Raji (cell line): ENCODE data around the gene TMA16.

Experiments
- POLR2A ChIP-seq: IDR thresholded peaks from 2 replicates; pipeline ENCODE4 v1.6.1; 2011; ENCODE audit warnings: low read depth, low read length, control low read depth; ENCODE audit not compliant: insufficient read depth

The TMA16 gene

DNA sequence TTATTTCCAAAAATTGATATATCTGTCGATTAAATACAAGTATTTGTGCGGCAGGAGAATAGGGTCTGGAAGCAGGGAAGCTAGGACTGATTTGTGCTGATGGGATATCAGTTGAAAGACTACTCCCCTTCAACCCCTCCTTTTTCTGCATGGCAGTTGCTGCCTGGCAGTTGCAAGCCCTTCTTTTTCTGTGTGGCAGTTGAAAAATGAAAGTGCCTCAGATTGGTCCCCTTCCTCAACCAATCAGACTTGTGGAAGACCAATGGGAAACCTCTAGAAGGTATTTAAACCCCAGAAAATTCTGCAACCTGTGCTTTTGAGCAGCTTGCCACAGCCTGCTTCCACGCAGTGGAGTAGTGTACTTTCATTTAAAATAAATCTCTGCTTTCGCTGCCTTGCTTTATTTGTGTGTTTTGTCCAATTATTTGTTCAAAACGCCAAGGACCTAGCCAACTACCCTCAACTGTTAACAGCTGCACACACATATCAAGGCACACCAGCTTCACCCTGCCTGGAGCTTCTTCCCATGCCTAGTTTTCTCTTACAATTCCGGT, 1.5 kb upstream of the TMA16 start:
- no peak for TF ChIP-seq POLR2A

GRCh38 chr4:163493643-163494359, 689 bp upstream of the TMA16 start:
- TF ChIP-seq POLR2A: no peak

GRCh38 chr4:163495900-163496299, 1.4 kb downstream of the TMA16 start:
- TF ChIP-seq POLR2A: 0 out of 2 replicates have a peak, but pooled peaks have one; percentile 31

DNA sequence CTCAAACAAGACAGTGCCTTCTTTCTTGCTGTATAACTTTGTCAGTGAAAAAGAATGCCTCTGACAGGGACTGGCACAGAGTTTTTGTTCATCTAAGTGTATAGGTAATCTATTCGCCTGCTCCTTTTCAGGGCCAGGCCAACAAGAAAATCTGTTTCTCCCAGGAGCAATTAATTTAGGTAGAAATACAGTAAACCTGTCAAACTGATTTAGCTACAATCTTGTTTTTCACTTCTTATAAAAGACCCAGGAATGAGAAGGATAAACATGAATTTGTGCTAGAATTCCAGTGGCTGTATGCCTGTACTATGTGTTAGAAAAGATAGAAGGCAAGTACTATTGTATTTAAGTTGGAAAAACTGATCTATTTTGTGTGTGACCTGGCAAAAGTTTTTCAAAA, 6.1 kb downstream of the TMA16 start:
- TF ChIP-seq POLR2A: no peak

DNA sequence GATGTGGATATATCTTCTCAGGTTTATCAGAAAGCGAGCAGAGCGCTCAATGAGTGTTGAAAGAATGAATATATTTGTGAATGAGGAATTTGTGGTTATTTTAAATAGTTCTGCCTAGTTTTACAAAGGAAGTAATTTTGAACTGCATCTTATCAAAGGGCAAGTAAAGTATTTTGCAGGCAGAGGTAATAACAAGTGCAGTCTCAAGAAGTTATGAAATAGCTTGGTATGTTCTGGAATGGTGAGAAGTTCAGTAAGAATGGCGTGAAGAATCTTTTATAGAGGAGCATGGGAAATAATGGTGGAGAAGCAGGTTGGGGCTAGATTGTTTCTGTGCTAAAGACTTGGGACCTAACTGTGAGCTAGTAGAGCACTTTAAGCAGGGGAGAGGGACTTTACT, 10.9 kb downstream of the TMA16 start:
- TF ChIP-seq POLR2A: no peak

- TF ChIP-seq POLR2A: no peak
Observed at GRCh38 chr4:163515198-163515597, 20.7 kb downstream of the TMA16 start.

DNA sequence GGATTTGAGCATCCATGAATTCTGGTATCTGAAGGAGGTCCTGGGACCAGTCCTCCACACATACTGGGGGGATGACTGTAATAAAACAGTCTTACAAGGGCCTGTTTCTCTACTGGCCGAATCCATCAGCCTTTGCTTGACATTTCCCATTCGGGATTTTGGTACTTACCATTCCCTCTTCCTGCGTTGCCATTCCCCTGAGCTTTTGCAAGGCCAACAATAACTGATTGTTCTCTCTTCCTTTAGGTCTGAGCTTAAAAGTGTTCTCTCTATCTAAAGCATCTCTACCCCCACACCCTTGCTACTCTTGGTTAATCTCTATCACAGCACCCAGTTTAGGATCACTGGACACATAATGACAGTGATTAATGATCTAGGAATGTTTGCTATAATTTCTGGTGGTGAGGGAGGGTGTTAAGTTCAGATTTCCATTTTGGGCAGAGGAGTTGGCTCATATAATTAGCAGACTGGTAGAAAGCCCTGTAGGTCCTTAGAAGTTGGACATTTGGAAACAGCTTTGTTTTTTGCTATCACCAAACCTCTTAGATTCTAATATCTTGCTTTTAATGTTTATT, 29.4 kb downstream of the TMA16 start:
- no peak for TF ChIP-seq POLR2A

DNA sequence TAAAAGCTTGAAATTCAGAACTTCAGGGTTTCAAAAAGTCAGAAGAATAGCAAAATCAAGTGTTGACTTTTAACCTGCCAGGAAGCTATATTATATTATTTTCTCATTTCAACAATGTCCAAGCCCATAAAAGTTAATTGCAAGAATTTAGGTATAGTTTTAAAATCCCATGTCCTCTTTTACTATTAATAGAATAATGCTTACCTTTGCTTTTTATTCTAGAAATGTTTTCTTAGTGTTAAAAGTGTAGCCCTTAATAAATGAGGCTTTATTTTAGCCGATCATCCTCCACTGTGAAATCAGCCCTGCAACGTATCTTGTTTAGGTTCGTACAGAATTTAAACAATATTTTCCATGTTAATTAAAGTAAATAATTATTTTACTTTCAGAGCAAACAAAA, 31.5 kb downstream of the TMA16 start:
- TF ChIP-seq POLR2A: no peak

- no peak for TF ChIP-seq POLR2A
Observed at GRCh38 chr4:163527172-163527571, 32.7 kb downstream of the TMA16 start.

DNA sequence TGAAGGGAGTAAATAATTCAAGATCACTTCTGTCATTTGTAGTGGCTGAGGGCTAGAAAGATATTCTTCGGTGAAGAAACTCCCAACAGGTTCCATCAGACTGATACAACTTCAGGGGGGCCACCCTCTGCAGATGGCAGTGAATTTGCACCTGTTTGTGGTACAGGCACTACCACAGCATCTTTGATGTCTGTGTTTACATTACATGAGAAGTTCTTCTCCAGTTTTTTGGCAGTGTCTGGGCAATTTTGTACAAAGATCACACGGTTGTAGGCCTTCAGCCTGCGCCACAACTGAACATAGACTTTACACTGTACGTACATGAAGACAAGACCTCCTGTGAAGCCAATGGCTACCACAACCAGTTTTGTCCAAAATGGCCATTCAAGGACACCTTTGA, 34.2 kb downstream of the TMA16 start:
- no peak for TF ChIP-seq POLR2A

DNA sequence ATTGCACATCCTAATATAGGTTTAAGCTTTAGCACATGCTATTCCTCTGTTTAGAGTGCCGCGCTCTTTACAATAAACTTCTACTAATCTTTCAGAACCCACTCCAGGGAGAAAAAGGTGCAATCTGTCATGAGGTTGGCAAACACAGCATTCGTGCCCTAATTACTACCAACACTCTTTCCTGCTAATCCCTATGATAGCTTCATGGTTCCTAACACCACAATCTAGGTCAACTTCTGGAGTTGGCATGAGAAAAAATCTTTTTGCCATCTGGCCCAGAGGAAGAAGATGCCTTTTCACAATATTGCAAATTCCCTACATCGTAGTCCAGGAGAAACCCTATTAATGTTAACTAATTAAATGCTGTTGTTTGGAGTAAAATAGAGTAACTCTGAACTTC, 39.6 kb downstream of the TMA16 start:
- TF ChIP-seq POLR2A: no peak

DNA sequence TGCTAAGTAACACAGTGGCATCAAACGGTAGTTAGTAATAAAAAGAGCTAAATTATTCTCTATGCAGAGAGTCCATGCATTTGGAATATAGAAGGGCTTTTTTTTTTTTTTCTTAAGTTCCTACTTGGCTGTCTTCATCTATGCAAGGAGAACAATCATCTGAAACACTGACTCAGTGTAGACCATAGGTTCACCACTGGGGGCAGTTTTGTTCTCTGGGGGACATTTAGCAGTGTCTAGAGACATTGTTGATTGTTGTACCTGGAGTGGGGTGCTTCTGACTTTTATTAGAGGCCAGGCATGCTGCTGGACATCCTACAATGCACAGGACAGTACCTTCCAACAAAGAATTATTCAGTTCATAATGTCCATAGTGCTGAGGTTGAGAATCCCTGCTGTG, 41.2 kb downstream of the TMA16 start:
- no peak for TF ChIP-seq POLR2A

- no peak for TF ChIP-seq POLR2A
Observed at GRCh38 chr4:163536091-163536490, 41.6 kb downstream of the TMA16 start.

DNA sequence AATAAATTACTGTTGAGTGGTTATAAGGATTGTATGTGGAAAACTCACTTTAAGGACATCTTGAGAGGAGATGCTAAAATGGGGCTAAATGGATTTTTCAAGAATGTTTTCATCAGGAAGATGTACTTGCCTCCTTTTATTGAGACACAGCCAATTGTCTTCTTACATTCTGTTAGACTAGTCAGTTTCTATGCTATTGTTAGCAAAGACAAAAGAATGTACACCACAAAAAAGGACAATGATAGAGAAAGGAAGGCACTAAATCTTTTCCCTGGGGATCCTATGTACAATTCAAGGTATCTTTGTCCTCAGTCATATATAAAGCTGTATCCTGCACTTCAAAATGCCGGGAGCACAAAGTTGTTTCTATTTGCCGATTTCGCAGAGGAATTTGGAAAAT, 42.6 kb downstream of the TMA16 start:
- no peak for TF ChIP-seq POLR2A

GRCh38 chr4:163540448-163540847, 46.0 kb downstream of the TMA16 start:
- no peak for TF ChIP-seq POLR2A

GRCh38 chr4:163540977-163541376, 46.5 kb downstream of the TMA16 start:
- no peak for TF ChIP-seq POLR2A
